MM.1S (cell line): ENCODE measurements around the gene PSMD6.

Experiments used
- CTCF ChIP-seq: fragments of 300-600 bp; sonication (generic); IDR thresholded peaks from 2 replicates; pipeline ENCODE4 v1.5.1; 2016; ENCODE audit warnings: antibody characterized with exemption, low read length, mixed read lengths
- EZH2 ChIP-seq: fragments of 300-600 bp; sonication (generic); optimal IDR thresholded peaks from 2 replicates; pipeline ENCODE3; 2017; ENCODE audit warnings: low read depth, mild to moderate bottlenecking, antibody characterized with exemption, low read length, mixed read lengths

DNA sequence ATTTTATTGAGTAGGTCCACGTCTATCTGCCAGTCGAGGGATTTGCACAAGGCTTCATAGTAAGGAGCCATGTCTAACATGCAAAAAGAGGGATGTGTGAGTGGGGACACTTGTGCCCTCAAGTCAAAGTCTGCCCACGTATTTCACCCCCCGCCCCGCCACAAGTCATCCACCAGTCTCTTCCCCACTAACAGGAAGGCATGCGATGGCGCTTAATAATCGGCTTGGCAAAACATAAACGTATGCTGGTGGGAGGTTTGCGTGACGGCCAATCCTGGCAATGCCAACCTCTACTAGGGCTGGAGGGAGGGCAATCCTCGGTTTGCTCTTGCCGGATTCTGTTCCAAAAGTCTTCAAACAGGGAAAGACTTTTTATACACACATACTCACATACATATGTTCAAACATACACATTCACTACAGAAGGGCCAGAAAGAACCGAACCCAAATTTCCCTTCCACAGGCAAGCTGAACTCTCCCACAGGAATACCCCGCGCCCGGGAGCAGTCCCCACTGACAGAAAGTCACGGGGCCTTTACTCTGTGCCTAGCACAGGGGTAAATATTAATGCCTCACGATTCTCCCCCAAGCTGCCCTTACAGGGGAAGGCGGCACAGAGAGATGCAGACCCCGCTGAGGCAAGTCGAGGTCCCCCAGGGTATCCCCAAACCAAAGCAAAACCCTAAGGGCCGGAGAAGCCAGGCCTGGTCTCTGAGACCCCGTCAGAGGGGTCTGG, 675 bp downstream of the PSMD6 start:
- TF ChIP-seq CTCF (no peak), EZH2 (no peak)
